Prostate gland (tissue), 2 donors: ENCODE data around the gene JUNB. TPM values are rescaled to one million over a fixed set of nuclear protein-coding genes. Genes with fewer than 3 reads are reported as not detected.

Experiments
- DNase-seq: peaks from one replicate; pipeline ENCODE4 v3.0.0-alpha.2; 2019; ENCODE audit warnings: low spot score
- H3K27ac ChIP-seq, 2 donors: fragments of 200-600 bp; sonication (generic); 2 replicates each; pipeline ENCODE4 v1.5.1; 2017 to 2019
- H3K27me3 ChIP-seq: fragments of 200-600 bp; sonication (generic); replicated peaks from 2 replicates; pipeline ENCODE4 v1.5.1; 2019; ENCODE audit not compliant: insufficient read depth
- H3K36me3 ChIP-seq, 2 donors: fragments of 200-600 bp; sonication (generic); 1 replicate in 1 of 2; 2 replicates in 1 of 2; pipeline versions ENCODE4 v1.5.1 to v1.8.1; 2017 to 2019
- H3K4me1 ChIP-seq: fragments of 200-600 bp; sonication (generic); replicated peaks from 2 replicates; pipeline ENCODE4 v1.5.1; 2019
- H3K4me3 ChIP-seq, 2 donors: fragments of 200-600 bp; sonication (generic); 2 replicates each; pipeline ENCODE4 v1.5.1; 2017 to 2019
- H3K9me3 ChIP-seq: fragments of 200-600 bp; sonication (generic); 2 replicates; pipeline ENCODE4 v1.5.1; 2017
- CTCF ChIP-seq, 4 experiments: fragments of 200-600 bp in 2 of 4; fragments of 450-650 bp in 2 of 4; sonication (generic) in 2 of 4; IDR thresholded peaks; 1 replicate in 3 of 4; 2 replicates in 1 of 4; pipeline ENCODE4 v1.5.1; 2016 to 2019; ENCODE audit warnings: antibody characterized with exemption in 4 of 4, mild to moderate bottlenecking in 2 of 4, moderate library complexity in 2 of 4
- POLR2A ChIP-seq: fragments of 450-650 bp; IDR thresholded peaks from one replicate; pipeline ENCODE4 v1.6.1; 2016; ENCODE audit warnings: antibody characterized with exemption, mild to moderate bottlenecking
- POLR2AphosphoS5 ChIP-seq: sonication (generic); formaldehyde crosslinking; IDR thresholded peaks from one replicate; pipeline ENCODE4 v1.6.1; 2017; ENCODE audit warnings: antibody characterized with exemption
- WGBS: methylation state at CpG from one replicate; pipeline ENCODE4 v1.1.5; 2018; 5-methylcytosine and 5-hydroxymethylcytosine counted together
- intact Hi-C: fragments of 100-400 bp; cut with DNase I; formaldehyde crosslinking; loops from one replicate; pipeline ENCODE4 v1.14.2; 2022
- microRNA-seq: library from miRNA; unstranded; fragments of <30 nt; microRNA quantifications from one replicate; pipeline ENCODE4, GENCODE V29; 2016
- small RNA-seq, 2 donors: library from RNA; depleted of rRNA; stranded (forward); fragments of <200 nt; gene quantifications; one replicate each; pipeline ENCODE3, GENCODE V24; 2016
- total RNA-seq, 2 donors: library from RNA; depleted of rRNA; stranded (reverse); fragments of >200 nt; gene quantifications; one replicate each; pipeline ENCODE4 v1.1.0, GENCODE V29; 2016

The JUNB gene
- total RNA-seq, 2 donors from 2014 or later: 173 to 290 TPM

- no peak overlapping the region for H3K27ac ChIP-seq
- H3K27me3 ChIP-seq: peaks cover 25% of the 10 kb centered on the region
- 20% methylated on average over 43 of the region's 43 CpGs for WGBS
- no peak overlapping the region for H3K4me3 ChIP-seq
- no peaks in the 10 kb centered on the region for H3K36me3 ChIP-seq
- TF ChIP-seq CTCF (IDR thresholded peaks at IDR 0.05) (no peak), POLR2AphosphoS5 (no peak), POLR2A (no peak)
- DNase-seq: peak; percentile 46
- H3K4me1 ChIP-seq: no peaks in the 10 kb centered on the region
- intact Hi-C loops: no loop called here
- H3K9me3 ChIP-seq: no peaks in the 10 kb centered on the region
Observed at GRCh38 chr19:12840091-12841079, 49.1 kb downstream of the JUNB start.

DNA sequence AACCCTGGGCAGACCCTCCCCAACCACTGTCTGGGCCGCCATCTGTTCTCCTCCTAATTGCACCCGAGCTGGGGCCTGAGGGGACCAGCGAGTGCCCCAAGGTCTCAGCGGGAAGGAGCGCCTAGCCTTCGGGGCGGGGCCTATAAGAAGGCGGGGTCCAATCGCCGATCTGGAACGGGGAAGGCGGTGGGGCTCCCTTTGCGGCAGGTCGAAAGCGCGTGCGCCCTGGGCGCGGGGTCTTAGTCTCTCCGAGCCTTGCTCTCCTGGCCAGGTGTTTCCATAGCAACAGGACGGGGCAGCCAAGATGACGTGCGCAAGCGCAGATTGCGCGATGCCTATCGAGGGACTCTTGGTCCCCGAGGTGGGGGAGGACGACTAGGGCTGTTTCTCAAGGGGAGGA is 49.8 kb downstream of the JUNB start:
- no peak overlapping the region for H3K27ac ChIP-seq
- no peaks in the 10 kb centered on the region for H3K36me3 ChIP-seq
- 4% methylated on average over 29 of the region's 29 CpGs for WGBS
- TF ChIP-seq POLR2A (no peak), POLR2AphosphoS5 (no peak), CTCF (IDR thresholded peaks at IDR 0.05) (no peak)
- no peak for DNase-seq
- H3K9me3 ChIP-seq: no peaks in the 10 kb centered on the region
- H3K4me3 ChIP-seq: no peak overlapping the region
- H3K4me1 ChIP-seq: no peaks in the 10 kb centered on the region
- H3K27me3 ChIP-seq: peaks cover 24% of the 10 kb centered on the region
- intact Hi-C loops: no loop called here

DNA sequence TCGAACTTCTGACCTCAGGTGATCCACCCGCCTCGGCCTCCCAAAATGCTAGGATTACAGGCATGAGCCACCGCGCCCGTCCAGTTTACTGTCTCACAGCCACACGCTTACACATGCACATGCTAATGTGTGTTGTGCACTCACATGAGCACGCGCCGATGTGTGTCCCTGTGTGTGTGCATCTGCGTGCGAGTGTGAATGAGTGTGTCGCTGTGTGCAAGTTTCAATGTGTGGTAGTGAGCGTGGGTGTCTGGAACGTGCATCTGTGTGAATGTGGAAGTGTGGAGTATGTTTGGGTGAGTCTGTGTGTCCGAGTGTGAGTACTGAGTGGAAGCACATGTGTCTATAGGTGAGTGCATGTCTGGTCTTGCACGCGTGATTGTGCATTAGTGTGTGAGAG is 51.2 kb downstream of the JUNB start:
- no peak overlapping the region for H3K27ac ChIP-seq
- H3K36me3 ChIP-seq: no peaks in the 10 kb centered on the region
- no peak for DNase-seq
- no peaks in the 10 kb centered on the region for H3K4me1 ChIP-seq
- intact Hi-C loops: no loop called here
- 93% methylated on average over 18 of the region's 18 CpGs for WGBS
- TF ChIP-seq CTCF (IDR thresholded peaks at IDR 0.05) (no peak), POLR2A (no peak), POLR2AphosphoS5 (no peak)
- no peak overlapping the region for H3K4me3 ChIP-seq
- H3K9me3 ChIP-seq: no peaks in the 10 kb centered on the region
- H3K27me3 ChIP-seq: peaks cover 22% of the 10 kb centered on the region

Small RNAs within 50 kb of the gene (microRNA-seq; reads per million reads assigned to microRNA genes)
- not detected for gene MIR5684

Small RNAs within 50 kb of the gene (small RNA-seq; reads per million reads assigned to genes)
- 0.09 to 0.40 reads per million in 2 donors for gene MIR5684

Other genes starting within 250 kb of the JUNB start
- 10 to 100 TPM; 17.6 to 17.9 TPM for gene ZNF564, start 240.0 kb upstream of the JUNB start, total RNA-seq
- 1 to 10 TPM; 7.2 to 8.9 TPM for gene ZNF490, start 180.7 kb upstream of the JUNB start, total RNA-seq
- 10 to 100 TPM; 18.3 to 20.4 TPM for gene ZNF791, start 180.6 kb upstream of the JUNB start, total RNA-seq
- 10 to 100 TPM; 60.2 to 91.9 TPM for gene MAN2B1, start 124.7 kb upstream of the JUNB start, total RNA-seq
- gene WDR83, start 124.7 kb upstream of the JUNB start, total RNA-seq: 10 to 100 TPM; 14.9 to 16.2 TPM
- gene DHPS, start 109.6 kb upstream of the JUNB start, total RNA-seq: 100 to 1,000 TPM; 140 to 178 TPM
- not detected for gene GNG14, start 103.5 kb upstream of the JUNB start, total RNA-seq
- 10 to 100 TPM in 1 of 2 donors, 1 to 10 TPM in 1; 9.1 to 16.9 TPM for gene FBXW9, start 94.9 kb upstream of the JUNB start, total RNA-seq
- 100 to 1,000 TPM in 1 of 2 donors, 10 to 100 TPM in 1; 50.1 to 123 TPM for gene TNPO2, start 67.6 kb upstream of the JUNB start, total RNA-seq
- 100 to 1,000 TPM; 367 to 399 TPM for gene TRIR, start 56.8 kb upstream of the JUNB start, total RNA-seq
- gene GET3, start 54.0 kb upstream of the JUNB start, total RNA-seq: 10 to 100 TPM; 65.4 to 82.1 TPM
- under 1 TPM in 1 of 2 donors, not detected in 1; 0.91 TPM for gene BEST2, start 39.7 kb upstream of the JUNB start, total RNA-seq
- 100 to 1,000 TPM in 1 of 2 donors, 10 to 100 TPM in 1; 49.6 to 126 TPM for gene HOOK2, start 15.9 kb upstream of the JUNB start, total RNA-seq
- 100 to 1,000 TPM; 256 to 548 TPM for gene PRDX2, start 10.3 kb downstream of the JUNB start, total RNA-seq
- gene THSD8, start 10.6 kb downstream of the JUNB start, total RNA-seq: under 1 TPM in 1 of 2 donors, not detected in 1; 0.91 TPM
- 10 to 100 TPM in 1 of 2 donors, 1 to 10 TPM in 1; 8.7 to 11.5 TPM for gene RNASEH2A, start 15.1 kb downstream of the JUNB start, total RNA-seq
- 1 to 10 TPM in 1 of 2 donors, not detected in 1; 1.1 TPM for gene RTBDN, start 43.1 kb downstream of the JUNB start, total RNA-seq
- 1 to 10 TPM; 1.3 to 2.4 TPM for gene MAST1, start 47.0 kb downstream of the JUNB start, total RNA-seq
- gene DNASE2, start 90.0 kb downstream of the JUNB start, total RNA-seq: 10 to 100 TPM; 41.4 to 63.9 TPM
- gene KLF1, start 95.7 kb downstream of the JUNB start, total RNA-seq: not detected
- 10 to 100 TPM; 66.4 to 81.7 TPM for gene GCDH, start 99.7 kb downstream of the JUNB start, total RNA-seq
- 1 to 10 TPM in 1 of 2 donors, under 1 TPM in 1; 0.18 to 5.9 TPM for gene SYCE2, start 127.8 kb downstream of the JUNB start, total RNA-seq
- gene FARSA, start 142.2 kb downstream of the JUNB start, total RNA-seq: 10 to 100 TPM; 54.8 to 65.0 TPM
- 100 to 1,000 TPM; 532 to 980 TPM for gene CALR, start 147.1 kb downstream of the JUNB start, total RNA-seq
- 100 to 1,000 TPM; 113 to 145 TPM for gene RAD23A, start 154.4 kb downstream of the JUNB start, total RNA-seq
- gene GADD45GIP1, start 165.7 kb downstream of the JUNB start, total RNA-seq: 10 to 100 TPM; 29.9 to 58.7 TPM
- gene DAND5, start 178.1 kb downstream of the JUNB start, total RNA-seq: 1 to 10 TPM in 1 of 2 donors, not detected in 1; 1.8 TPM
- gene NFIX, start 204.0 kb downstream of the JUNB start, total RNA-seq: 100 to 1,000 TPM; 185 to 286 TPM